RWPE2 (cell line): ENCODE results near the gene UQCC2.

Source experiments
- ATAC-seq: fragments of 200-7000 bp; cut with Tn5 transposase; 3 replicates; pipeline ENCODE4 v1.9.1; 2021; ENCODE audit warnings: low read depth
- DNase-seq: peaks from one replicate; pipeline ENCODE4 v3.0.0-alpha.2; 2020; ENCODE audit warnings: low spot score
- H3K27ac ChIP-seq: fragments of 450-650 bp; 2 replicates; pipeline ENCODE4 v1.5.1; 2017; ENCODE audit warnings: mild to moderate bottlenecking; ENCODE audit not compliant: poor library complexity, severe bottlenecking
- H3K27me3 ChIP-seq: fragments of 250-450 bp; sonication (Bioruptor Pico); 2 replicates; pipeline ENCODE4 v1.5.1; 2021; ENCODE audit warnings: mild to moderate bottlenecking, moderate library complexity; ENCODE audit not compliant: insufficient read depth, poor library complexity, severe bottlenecking
- H3K36me3 ChIP-seq: fragments of 250-450 bp; sonication (Bioruptor Pico); 2 replicates; pipeline ENCODE4 v1.5.1; 2020; ENCODE audit warnings: low read depth, mild to moderate bottlenecking, moderate library complexity
- H3K4me1 ChIP-seq: fragments of 250-450 bp; sonication (Bioruptor Pico); 2 replicates; pipeline ENCODE4 v1.5.1; 2021; ENCODE audit warnings: mild to moderate bottlenecking, moderate library complexity; ENCODE audit not compliant: insufficient read depth, poor library complexity, severe bottlenecking
- H3K4me3 ChIP-seq: fragments of 250-450 bp; sonication (Bioruptor Pico); 2 replicates; pipeline ENCODE4 v1.5.1; 2021; ENCODE audit warnings: mild to moderate bottlenecking, moderate library complexity; ENCODE audit not compliant: severe bottlenecking
- H3K9me3 ChIP-seq: fragments of 250-450 bp; sonication (Bioruptor Pico); 2 replicates; pipeline ENCODE4 v1.5.1; 2021; ENCODE audit warnings: mild to moderate bottlenecking, moderate library complexity; ENCODE audit not compliant: severe bottlenecking
- CTCF ChIP-seq: fragments of 450-650 bp; IDR thresholded peaks from one replicate; pipeline ENCODE4 v1.5.1; 2017; ENCODE audit warnings: mild to moderate bottlenecking, moderate library complexity; ENCODE audit not compliant: poor library complexity, severe bottlenecking

Gene UQCC2

GRCh38 chr6:33672808-33673207 is 38.7 kb downstream of the UQCC2 start:
- Histone ChIP-seq H3K4me1 (peaks cover 14% of the 10 kb centered on the region), H3K36me3 (peaks cover 100% of the 10 kb centered on the region), H3K9me3 (no peaks in the 10 kb centered on the region), H3K27me3 (no peaks in the 10 kb centered on the region), H3K4me3 (no peak overlapping the region), H3K27ac (peak overlapping the region; percentile 35)
- TF ChIP-seq CTCF, result peak; percentile 57
- DNase-seq (no peak), ATAC-seq (peak; percentile 65)

- H3K27me3 ChIP-seq, result no peaks in the 10 kb centered on the region
- no peak overlapping the region for H3K4me3 ChIP-seq
- no peak for TF ChIP-seq CTCF
- DNase-seq, result no peak
- H3K9me3 ChIP-seq, result no peaks in the 10 kb centered on the region
- peak overlapping the region; percentile 35 for H3K27ac ChIP-seq
- ATAC-seq, result no peak
- peaks cover 14% of the 10 kb centered on the region for H3K4me1 ChIP-seq
- peaks cover 100% of the 10 kb centered on the region for H3K36me3 ChIP-seq
Observed at GRCh38 chr6:33671744-33672072, 39.8 kb downstream of the UQCC2 start.

GRCh38 chr6:33670971-33671743 is 40.3 kb downstream of the UQCC2 start:
- ATAC-seq, result no peak
- Histone ChIP-seq H3K27me3 (no peaks in the 10 kb centered on the region), H3K36me3 (peaks cover 100% of the 10 kb centered on the region), H3K4me1 (peaks cover 14% of the 10 kb centered on the region), H3K27ac (peak overlapping the region; percentile 35), H3K9me3 (no peaks in the 10 kb centered on the region), H3K4me3 (no peak overlapping the region)
- TF ChIP-seq CTCF, result no peak
- DNase-seq, result no peak

GRCh38 chr6:33670086-33670660 is 41.3 kb downstream of the UQCC2 start:
- Histone ChIP-seq H3K9me3 (no peaks in the 10 kb centered on the region), H3K4me3 (no peak overlapping the region), H3K27ac (peak overlapping the region; percentile 65), H3K36me3 (peaks cover 100% of the 10 kb centered on the region), H3K27me3 (no peaks in the 10 kb centered on the region), H3K4me1 (peaks cover 14% of the 10 kb centered on the region)
- ATAC-seq, result no peak
- DNase-seq, result no peak
- no peak for TF ChIP-seq CTCF

- H3K27me3 ChIP-seq, result no peaks in the 10 kb centered on the region
Observed at GRCh38 chr6:33668914-33669313, 42.6 kb downstream of the UQCC2 start.

More at GRCh38 chr6:33668914-33669313, 42.6 kb downstream of the UQCC2 start:
- no peaks in the 10 kb centered on the region for H3K9me3 ChIP-seq
- no peak overlapping the region for H3K4me3 ChIP-seq
- H3K36me3 ChIP-seq, result peaks cover 100% of the 10 kb centered on the region
- DNase-seq (peak; percentile 95), ATAC-seq (peak; percentile 92)
- peaks cover 14% of the 10 kb centered on the region for H3K4me1 ChIP-seq
- no peak for TF ChIP-seq CTCF
- peak overlapping the region; percentile 65 for H3K27ac ChIP-seq
